ENCODE data around the gene TNNI3. TPM values are rescaled to one million over a fixed set of nuclear protein-coding genes. Genes with fewer than 3 reads are reported as not detected.

The TNNI3 gene
- total and polyA plus RNA-seq, 12 donors = 3,000 to 45,177 (median 9,464) TPM

GRCh38 chr19:55153652-55154264 lies 3.8 kb downstream of the TNNI3 start:
- H3K4me1 ChIP-seq = peaks cover 0 to 42% (median 11%) of the 10 kb centered on the region in 9 donors

GRCh38 chr19:55152017-55152416 lies 5.5 kb downstream of the TNNI3 start:
- no peak for TF ChIP-seq CTCF (IDR thresholded peaks at IDR 0.05)
- DNase-seq (no peak), ATAC-seq (no peak)
- H3K9me3 ChIP-seq = peaks cover 0 to 7% (median 0%) of the 10 kb centered on the region in 11 donors
- intact Hi-C loops (cut with DNase I) = no loop called here
- peak overlapping the region in 3 of 10 donors; percentile 30 to 80 (median 67) for H3K27ac ChIP-seq
- peaks cover 0 to 45% (median 11%) of the 10 kb centered on the region in 9 donors for H3K4me1 ChIP-seq
- peaks cover 0 to 46% (median 34%) of the 10 kb centered on the region in 7 donors for H3K27me3 ChIP-seq
- peak overlapping the region in 5 of 10 donors; percentile 54 to 69 (median 60) for H3K4me3 ChIP-seq
- H3K36me3 ChIP-seq = peaks cover 0 to 54% (median 0%) of the 10 kb centered on the region in 9 donors

More at GRCh38 chr19:55153652-55154264, 3.8 kb downstream of the TNNI3 start:
- 69 to 72% methylated on average over 12 of the region's 12 CpGs for WGBS, 2 donors
- Histone ChIP-seq H3K36me3 (peaks cover 0 to 58% (median 0%) of the 10 kb centered on the region in 9 donors), H3K27ac (peak overlapping the region in 4 of 10 donors; percentile 10 to 80 (median 34)), H3K27me3 (peaks cover 0 to 41% (median 31%) of the 10 kb centered on the region in 7 donors), H3K4me3 (peak overlapping the region in 8 of 10 donors; percentile 32 to 69 (median 56)), H3K9me3 (peaks cover 0 to 7% (median 0%) of the 10 kb centered on the region in 11 donors)
- DNase-seq (no peak), ATAC-seq (no peak)
- TF ChIP-seq CTCF (IDR thresholded peaks at IDR 0.05) = no peak
- intact Hi-C loops (cut with DNase I) = no loop called here

GRCh38 chr19:55149078-55150003 lies 8.2 kb downstream of the TNNI3 start, which contains the start of gene TNNT1:
TNNT1 (minus strand) TSS chr19:55149206; CDS start chr19:55147157, 2,049 bp downstream.
- Histone ChIP-seq H3K36me3 (peaks cover 0 to 46% (median 0%) of the 10 kb centered on the region in 9 donors), H3K4me1 (peaks cover 0 to 54% (median 11%) of the 10 kb centered on the region in 9 donors), H3K9me3 (peaks cover 0 to 7% (median 0%) of the 10 kb centered on the region in 11 donors), H3K27ac (peak within 1 kb of the TSS in 6 of 10 donors; percentile 16 to 80 (median 69)), H3K4me3 (no peak within 1 kb of the TSS), H3K27me3 (peaks cover 0 to 56% (median 45%) of the 10 kb centered on the region in 7 donors)
- 9 to 14% methylated on average over 15 to 18 of the region's 18 CpGs for WGBS, 2 donors
- intact Hi-C loops (cut with DNase I) = loop anchor here in 2 of 10 donors (10.0 kb wide), 2 partner anchors 355 to 485 kb away; no protein-coding TSS in a partner anchor
- ATAC-seq (peak; percentile 21 to 62 (median 46)), DNase-seq (no peak)
- no peak for TF ChIP-seq CTCF (IDR thresholded peaks at IDR 0.05)

All from heart right ventricle (tissue), 16 donors.